CMK (cell line): ENCODE results near the gene ASTN2.

Experiments used
- DNase-seq: peaks from one replicate; pipeline ENCODE4 v3.0.0-alpha.2; 2010; ENCODE audit warnings: low read depth

ASTN2 gene

DNA sequence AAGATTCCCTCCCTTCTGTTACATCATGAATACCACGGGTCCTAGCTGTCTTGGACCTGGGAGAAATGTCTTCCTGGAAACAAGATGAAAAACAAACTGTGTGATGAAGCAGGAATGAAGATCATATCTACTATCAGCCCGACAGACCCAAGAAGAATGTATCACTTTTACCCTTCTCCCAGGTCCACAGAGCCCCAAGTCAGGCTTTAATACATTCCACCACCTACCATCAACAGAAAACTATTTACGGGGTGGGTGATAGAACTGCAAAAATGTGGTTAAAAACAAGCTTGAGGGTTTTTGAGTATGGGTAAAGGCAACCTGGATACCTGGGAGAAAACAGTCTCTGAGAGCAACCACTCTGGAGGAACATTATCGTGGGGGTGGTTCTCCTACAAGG is 400.8 kb downstream of the ASTN2 start:
- no peak for DNase-seq

DNA sequence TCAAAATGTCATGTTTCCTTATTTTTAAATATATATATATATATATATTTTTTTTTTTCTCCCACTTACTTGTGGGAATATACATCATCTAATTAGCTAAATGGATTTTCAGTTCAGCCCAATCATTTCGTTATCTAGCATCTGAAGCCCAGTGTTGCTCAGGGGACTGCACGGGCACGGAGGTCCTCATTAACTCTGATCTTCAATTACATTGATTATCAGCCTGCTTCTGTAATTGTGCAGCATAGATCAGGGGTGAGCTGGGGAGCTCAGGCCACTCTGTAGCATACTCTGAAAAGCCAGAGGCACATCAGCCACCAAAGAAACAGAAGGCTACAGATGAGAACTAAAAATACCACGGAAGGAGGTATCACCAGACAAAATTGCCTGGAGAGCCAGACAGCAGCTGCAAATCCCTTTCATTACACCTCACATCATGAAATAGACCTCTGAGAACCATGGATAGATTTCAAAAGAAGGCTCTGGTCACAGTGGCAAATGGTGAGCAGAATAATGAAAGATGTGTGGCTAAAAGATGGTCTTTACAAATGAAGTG is 401.3 kb downstream of the ASTN2 start:
- DNase-seq: no peak

DNA sequence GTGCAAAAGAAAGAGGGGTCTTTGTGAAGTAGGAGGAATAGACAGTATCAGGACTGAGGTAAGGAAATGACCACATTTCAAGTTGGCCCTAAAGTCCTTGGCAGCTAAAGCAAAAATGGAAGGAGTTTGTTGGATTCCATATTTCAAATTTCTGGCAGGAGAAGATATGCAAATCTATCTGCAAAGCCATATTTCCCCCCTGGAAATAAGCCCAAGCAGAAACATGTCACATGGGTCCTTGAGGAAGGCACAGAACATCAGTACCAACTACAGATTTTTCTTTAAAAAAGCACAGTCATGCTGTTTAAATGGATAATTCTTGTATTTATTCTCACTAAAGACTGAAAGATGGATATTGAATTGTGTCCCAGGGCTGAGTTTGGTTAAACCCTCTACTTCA is 404.8 kb downstream of the ASTN2 start:
- DNase-seq: no peak

DNA sequence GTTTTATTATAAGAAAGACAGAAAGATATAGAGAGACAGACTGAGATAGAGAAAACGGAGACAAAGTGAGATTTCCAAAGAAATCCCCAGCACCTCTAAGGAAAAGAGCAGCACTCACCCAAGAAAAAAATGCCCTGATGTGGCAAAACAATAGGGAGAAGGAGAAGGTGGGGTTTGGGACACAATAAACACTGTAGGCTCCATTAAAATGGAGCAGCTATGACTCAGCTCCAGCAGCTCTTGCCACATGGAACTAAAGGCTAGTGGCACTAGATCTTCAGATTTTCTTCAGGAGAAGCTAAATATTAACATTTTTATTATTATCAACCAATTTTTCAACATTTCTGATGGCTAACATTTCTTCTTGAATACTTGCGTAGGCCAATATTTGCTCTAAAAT is 406.0 kb downstream of the ASTN2 start:
- DNase-seq: no peak

DNA sequence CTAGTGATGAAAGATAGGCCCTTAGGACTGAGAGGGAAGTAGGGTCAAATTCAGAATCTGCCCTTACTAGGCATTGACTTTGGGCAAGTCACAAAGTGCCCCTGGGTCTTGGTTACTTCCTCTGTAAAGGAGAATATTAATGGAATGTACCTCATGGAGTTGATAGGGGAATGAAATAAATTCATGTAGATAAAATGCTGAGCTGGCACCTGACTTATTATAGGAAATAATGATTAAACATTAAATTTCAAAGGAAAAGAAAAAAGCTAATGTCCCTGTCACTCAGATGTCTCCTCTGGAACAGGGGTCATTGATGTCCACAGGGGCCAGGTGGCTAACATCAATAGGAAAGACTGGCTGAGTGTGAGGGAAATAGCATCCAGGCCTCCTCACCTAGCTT is 406.4 kb downstream of the ASTN2 start:
- no peak for DNase-seq

DNA sequence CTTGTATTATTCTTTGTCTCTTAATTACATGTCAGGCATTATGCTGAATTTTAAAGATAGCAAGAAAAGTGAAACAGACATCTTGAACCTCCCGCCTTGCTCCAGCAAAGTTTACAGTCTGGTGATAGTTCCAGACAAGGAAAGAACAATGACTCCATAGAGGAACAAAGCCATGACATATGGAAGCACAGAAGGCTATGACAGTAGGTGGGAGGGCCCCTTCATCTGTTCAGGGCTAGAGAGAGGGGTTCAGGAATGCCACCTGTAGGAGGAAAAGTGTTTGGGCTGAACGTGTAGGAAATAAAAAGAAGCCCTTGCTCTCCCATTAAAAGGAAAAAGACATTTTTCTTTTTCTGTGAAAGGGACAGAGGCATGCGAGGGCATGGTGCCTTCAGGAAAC is 412.2 kb downstream of the ASTN2 start:
- DNase-seq: no peak

DNA sequence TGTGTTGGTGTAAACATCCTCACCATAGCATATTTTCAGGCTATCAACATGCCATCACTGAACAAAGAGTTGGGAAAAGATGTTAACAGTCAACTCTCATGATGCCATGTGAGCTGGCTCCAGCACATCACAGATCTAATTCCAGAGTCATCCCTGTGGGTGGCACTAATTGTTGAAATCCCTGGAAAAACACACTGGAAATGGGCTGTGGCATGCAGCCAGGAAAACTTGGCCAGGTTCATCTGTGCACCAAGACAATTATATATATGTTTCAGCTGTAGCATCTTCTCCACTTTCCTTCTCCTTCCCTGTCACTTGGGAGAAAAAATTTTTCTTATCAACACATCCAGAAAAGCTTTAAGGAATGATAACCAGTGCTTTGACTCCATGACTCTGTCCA is 414.0 kb downstream of the ASTN2 start:
- DNase-seq: no peak

DNA sequence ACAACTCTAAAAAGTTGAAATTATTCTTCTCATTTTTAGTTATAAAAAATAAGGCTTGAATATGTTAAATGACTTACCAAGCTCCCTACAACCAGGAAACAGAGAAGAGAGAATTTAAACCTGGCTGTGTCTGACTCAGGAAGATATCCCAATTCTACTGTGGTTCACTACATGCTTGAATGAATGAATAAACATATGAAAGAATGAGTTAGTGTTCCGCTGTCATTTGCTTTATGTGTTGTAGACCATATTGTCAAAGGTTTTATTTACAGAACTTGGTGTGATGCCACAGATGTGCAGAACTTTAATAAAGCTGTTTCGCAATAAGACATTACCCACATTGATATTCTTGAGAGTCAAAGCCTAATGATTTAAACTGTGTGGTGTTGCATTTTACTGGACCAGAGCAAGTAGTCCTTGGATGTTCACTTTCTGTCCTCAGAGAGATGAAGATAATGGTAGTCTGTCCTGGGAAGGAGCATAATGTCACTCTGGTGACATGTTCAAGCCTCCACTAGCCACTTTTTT is 414.6 kb downstream of the ASTN2 start:
- DNase-seq: no peak

DNA sequence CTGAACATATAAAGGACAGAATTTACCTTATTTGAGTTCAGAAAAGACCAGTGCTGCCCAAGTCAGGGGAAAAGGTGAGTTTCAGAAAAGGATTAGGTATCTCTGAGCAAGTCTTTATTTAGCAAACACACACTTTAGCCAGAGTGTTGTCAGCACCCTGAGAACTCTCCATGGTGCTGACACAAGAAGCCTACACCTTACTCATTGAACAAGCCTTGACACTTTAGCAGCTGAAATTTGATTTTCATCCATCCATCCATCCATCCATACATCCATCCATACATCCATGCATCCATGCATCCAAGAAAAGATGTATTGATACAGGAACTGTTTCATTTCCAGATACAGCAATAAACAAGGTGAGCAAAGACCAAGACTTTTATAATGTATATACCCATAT is 416.6 kb downstream of the ASTN2 start:
- no peak for DNase-seq

DNA sequence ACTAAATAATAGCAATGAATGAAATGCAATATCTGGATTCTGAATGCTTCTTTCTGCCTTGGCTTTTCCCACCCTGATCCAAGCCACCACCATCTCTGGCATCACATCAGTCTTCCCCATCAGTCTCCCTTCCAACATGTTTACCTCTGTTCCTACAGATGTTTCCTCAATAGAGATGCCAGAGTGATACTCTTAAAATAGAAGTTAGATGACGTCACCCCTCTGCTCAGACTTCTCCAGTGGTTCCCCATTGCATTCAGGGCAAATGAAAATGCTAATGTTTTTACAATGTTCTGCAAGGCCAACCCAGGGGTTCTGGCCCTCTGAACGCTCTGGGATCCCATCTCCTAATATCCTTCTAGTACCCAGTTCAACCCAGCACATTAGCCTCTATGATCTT is 422.0 kb downstream of the ASTN2 start:
- DNase-seq: no peak

DNA sequence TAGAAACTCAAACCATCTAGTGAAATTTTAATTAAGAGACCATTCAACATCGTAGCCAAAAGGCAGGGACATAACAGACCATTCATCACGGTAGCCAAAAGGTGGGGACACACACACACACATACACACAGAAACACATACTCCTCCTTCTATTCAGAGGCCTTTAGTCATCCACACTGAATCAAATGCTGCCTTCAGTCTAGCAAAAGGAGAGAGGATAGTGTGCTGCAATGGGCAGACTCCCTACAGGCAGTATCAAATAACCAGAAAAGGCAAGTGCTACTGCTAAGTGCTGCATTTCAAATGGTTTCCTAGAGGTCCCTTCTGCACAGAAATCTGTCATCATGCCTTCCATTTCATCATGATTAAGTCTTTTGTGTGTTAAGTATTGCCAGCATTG is 423.8 kb downstream of the ASTN2 start:
- DNase-seq: no peak

DNA sequence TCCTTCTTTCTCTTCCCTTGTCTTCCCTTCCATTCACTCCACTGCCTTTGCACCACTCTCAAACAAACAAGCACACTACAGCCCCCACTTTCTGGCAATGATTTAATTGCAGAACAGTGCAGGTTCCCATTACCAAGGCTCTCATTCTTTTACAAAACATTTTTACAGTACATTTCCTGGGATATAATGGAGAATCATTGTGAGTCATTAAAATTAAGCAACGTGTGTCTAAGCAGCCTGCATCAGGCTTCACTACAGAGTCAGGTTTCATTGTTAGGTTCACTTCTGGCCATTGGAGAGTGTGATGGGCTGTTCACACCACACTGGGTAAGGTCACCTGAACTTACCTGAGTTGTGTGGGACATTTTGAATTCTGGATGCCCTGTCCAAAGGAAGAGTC is 424.3 kb downstream of the ASTN2 start:
- no peak for DNase-seq

DNA sequence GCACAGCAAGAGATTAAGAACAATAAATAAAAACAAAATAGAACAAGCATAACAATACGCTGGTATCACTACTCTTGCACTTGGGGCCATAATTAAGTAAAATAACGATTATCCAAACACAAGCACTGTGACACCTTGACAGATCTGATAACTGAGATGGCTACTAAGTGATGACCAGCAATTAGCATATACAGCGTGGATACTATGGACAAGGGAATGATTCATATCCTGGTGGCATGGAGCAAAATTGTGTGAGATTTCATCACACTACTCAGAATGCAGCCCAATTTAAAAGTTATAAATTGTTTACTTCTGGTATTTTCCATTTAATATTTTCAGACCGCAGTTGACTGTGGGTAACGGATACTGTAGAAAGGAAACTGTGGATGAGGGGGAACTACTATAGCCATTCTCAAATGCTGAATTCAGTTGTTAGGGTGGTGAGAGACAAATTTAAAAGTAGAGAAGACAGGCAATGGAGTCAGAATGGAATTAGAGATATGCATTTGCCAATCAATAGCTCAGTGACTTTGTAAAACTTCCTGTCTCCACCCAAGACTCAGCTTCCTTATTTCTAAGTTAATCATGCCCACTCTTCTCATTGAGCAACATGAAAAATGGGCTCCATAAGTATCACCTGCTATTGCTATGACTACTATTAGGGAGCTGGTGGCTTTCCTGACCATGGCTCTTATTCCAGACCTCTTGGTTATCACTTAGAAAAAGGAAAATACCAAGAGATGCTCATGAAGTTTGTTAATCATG is 427.0 kb downstream of the ASTN2 start:
- DNase-seq: no peak

DNA sequence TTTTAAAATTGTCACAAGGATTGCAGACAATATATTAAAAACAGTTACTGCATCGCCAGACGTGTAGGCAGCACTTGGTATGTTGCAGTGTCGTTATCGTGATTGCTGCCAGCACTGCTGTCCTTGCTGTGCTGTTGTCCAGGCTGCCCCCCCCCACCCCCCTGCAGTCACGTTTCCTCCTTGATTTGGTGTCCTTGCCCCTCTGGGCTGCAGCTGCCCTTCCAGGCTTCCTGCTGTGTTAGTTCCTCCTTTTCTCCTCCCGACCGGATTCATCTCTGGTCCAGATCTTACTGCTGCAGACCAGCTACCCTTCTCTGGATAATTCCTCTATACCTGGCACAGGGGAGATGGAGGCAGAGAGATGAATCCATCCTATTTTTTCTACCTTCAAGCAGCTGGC is 428.8 kb downstream of the ASTN2 start:
- no peak for DNase-seq

DNA sequence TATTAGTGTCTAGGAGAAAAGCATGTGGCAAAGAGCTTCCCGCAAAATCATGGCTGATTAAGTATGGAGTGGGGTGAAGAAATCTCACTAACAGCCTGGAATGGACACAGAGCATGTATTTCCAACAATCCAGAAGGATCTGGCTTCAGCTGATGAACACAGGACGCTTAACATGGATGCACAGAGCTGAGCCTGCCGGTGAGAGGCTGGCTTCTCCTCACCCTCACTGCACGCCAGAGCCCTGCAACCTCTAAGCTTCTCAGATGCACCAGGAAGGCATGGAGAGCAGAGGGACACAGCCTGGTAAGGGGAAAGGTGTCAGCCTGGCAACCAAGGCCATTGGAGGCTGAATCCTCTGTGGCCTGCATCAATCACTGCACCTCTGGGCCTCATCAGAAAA is 429.3 kb downstream of the ASTN2 start:
- DNase-seq: no peak

DNA sequence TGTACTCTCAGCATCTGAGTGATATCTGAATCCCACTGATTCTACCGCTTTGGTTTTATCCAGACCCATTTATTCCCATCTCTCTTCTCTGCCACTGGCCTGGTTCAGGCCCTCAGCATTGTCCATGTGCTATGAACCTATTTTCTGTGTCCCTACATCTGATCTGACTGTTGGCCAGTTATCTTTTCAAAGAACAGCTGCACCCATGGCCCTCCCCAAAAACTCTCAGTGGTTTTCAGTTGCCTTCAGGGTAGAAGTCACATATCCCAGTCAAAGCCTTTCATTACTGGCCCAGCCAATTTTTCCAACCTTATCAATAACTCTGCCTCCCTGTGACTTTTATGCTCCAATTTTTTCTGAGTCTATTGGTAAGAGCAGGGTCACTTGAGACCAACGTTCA is 430.7 kb downstream of the ASTN2 start:
- DNase-seq: no peak

DNA sequence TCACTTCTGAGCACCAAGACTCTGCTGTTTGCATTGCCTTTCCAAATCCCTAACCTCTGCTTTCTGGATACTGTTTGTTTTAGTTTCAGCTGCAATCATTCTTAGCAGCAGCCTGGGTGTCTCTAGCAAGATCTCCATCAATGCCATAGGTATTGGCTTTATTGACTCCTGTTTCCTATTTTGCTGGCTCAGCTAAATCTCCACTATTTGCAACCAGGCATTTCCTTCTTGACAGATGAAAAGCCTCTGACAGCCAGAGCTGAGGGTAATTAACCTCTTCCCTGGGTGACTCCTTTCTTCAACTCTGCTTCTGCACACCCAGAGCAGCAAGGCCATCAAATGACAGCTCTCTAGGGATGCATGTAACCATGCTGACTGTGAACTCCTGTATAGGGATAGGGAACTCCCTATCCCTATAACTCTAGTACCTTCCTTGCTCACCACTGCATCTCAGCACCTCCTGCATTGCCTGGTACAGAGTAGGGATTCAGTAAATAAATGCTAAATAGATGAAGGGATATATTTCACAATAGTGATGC is 434.2 kb downstream of the ASTN2 start:
- no peak for DNase-seq

DNA sequence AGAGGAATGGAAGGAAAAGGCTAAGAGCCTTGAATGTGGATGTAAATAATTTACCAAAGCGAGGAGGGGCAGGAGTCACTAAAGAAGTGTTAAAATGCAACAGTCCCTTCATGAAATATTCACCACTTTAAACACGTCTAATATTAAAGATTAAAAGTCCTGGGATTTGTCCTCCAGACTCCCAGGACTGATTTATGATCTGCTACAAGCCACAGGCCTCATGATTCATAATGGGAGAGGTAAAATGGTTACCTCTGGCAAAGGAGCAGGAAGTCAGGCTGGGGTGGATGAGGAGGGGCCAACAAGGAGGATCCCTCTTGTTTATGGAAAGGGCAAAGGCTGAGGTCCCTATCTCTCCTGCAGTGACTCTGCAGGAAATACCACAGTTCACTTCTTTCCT is 435.4 kb downstream of the ASTN2 start:
- DNase-seq: no peak

DNA sequence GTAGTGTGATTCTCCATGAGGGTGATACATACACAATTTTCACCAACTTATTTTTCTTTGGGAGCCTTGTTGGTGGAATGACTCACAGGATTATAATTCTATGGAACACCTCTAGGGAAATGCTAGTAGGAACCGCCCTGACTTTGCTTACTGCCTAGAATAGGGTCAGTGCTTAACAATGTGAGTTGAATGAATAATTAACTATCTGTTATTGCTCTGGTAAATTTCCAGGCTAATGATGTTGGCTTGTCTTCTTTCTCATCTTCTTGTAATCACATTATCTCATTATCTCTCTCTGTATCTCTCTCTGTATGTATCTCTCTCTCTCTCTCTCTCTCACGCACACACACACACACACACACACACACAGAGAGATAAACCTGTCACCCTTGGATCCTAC is 436.7 kb downstream of the ASTN2 start:
- no peak for DNase-seq

DNA sequence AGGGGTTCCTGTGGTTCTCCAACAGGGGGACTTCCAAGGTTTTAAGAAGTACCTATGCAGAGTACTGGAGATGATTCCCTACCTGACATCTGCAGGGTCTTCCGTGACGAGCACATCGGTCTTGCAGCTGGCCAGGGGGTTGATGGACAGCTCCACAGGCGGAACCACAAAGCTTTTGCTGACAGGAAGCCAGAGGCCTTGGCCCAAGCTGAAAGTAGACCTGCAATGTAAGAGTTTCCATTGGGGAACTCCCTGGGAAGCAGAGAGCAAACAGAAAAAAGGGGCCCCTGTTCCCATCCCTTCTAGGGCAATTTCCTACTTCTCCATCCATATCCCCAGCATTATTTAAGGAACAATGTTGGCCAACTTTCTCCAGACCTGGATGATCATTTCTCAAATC is 439.7 kb downstream of the ASTN2 start:
- DNase-seq: no peak

DNA sequence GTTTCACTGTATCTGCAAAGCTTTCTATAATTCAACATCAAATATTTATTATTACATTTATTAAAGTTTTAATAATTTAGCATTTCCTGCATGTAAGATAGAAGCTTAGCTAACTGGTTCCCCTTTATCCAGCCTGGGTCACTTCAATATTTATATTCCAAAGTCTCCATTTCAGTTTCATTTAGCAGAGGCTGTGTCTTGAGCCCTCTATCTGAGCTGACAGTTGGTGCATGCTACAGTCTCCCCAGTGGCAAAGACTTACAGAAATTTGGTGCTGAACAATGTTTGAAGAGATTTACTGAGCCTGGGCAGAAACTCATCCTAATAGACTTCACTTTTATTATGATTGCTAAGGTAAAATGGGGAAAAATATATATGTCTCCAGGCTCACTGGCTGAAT is 448.7 kb downstream of the ASTN2 start:
- DNase-seq: no peak

DNA sequence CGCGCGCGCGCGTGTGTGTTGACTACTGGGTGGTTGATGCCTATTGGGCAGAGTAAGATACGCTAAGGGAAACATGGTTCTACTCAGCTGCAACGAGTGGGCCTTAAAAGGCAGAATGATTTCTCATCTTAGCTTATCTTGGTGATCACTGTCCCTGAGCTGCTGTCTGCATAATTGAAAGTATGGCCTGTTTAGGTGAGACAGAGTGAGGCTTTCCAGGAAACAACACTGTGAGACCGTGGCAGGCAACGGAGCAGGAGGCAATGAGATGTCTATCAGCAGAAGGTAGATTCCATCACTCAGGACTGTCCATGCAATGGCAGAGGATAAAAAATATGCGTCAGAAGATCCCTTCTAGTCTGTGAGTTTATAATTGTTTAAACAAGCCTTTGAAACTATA is 450.6 kb downstream of the ASTN2 start:
- DNase-seq: no peak

DNA sequence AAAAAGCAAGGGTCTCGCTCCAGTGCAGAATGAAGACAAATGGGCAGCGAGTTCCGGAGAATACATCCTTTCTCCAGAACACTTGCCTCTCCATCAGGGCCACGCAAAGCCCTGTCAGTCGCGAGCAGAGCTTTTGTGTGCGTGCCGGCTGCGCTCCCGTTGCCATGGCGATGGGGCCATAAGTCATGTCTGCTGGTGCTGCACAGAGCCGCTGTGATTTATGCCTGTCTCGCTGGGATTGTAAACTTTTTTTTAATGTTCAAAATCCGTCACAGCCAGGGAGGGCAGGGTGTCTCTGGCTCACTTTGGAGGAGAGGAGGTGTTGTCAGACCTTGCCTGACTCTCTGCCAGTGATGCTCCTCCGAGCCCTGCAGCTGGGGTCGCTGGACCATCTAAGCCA is 455.0 kb downstream of the ASTN2 start:
- DNase-seq: no peak

DNA sequence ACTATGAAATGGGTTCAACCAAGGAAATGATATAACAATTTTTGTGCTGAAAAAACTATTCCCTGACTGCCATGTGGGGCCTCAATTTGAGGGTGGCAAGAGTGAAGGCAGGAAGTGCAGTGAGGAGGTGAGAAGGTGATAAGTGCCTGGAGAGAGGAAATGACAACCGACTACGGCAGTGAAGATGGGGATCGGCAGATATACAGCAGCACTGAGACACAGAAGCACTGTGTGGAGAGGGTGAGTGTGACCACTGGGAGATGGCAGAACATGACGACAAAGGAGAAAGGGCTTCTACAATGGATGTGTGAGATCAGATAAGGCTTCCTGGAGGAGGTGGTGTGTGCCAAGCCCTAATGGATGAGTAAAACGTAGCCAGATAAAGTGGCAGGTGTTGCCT is 456.0 kb downstream of the ASTN2 start:
- DNase-seq: no peak
